ENCODE measurements around the gene SVOP. TPM values are rescaled to one million over a fixed set of nuclear protein-coding genes. Genes with fewer than 3 reads are reported as not detected.

The SVOP gene
- polyA plus RNA-seq, 2 of the 4 experiments (the other 2 are of a cell fraction) = not detected

DNA sequence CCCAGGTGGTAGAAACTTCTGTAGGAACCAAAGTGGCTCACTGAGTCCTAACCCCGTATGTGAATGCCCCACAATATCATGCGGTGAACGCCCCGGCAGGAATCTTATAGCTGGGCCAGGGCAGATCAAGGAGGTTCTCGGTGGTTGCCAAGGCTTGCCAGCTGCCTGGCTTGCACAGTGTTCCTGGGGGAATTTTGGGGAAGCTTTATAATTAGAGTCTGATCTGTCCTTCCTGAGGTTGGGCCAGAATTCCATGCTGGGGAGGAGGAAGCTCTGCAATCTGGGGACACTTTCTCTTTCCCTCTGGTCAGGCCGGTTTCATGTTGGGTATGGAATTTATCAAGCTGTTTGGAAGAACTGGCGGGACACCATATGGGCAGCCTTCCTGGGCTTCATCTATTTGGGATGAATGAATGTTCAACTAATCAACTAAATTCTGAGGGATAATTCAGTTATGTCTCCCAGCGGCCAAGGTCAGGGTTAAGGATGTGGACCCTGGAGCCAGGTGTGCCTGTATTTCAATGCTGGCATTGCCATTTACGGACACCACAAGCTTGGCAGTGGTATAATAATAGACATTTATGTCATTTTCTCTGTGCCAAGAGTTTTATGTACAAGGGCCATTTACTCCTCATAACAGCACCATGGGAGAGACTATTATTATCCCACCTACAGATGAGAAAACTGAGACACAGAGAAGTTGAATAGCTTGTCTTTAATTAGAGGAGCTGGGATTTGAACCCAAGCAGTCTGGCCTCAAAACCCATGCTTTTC lies 54.3 kb downstream of the SVOP start:
- Histone ChIP-seq H3K27ac (no peak overlapping the region), H3K4me2 (no peak overlapping the region), H3K4me1 (no peaks in the 10 kb centered on the region), H3K4me3 (no peak overlapping the region), H3K9me3 (no peaks in the 10 kb centered on the region)
- no peak for ATAC-seq
- ChIA-PET CTCF (interaction anchor here (0.9 to 1.6 kb wide), 6 partner anchors 9 to 277 kb away, joined by 3 to 10 read pairs (median 5); no protein-coding TSS in a partner anchor), POLR2A (no interaction called here)
- no peak for FAIRE-seq
- 80% methylated on average over 9 of the region's 9 CpGs for WGBS (ENCODE audit: missing lambda C conversion rate)
- DNase-seq (ENCODE audit: low read depth in 1 of 2, low spot score in 1 of 2) = no peak
- no peak for TF ChIP-seq MAX (IDR thresholded peaks at IDR 0.05)
- TF ChIP-seq USF2 (IDR thresholded peaks at IDR 0.05) = no peak
- no peak for TF ChIP-seq ESRRA (IDR thresholded peaks at IDR 0.05; ENCODE audit: borderline replicate concordance, low read length)
- no peak for TF ChIP-seq CHD4 (IDR thresholded peaks at IDR 0.05; ENCODE audit: borderline replicate concordance)
- TF ChIP-seq HOXA7 (CRISPR knock-in tag; IDR thresholded peaks at IDR 0.05) = no peak
- no peak for TF ChIP-seq FOSB (CRISPR knock-in tag; IDR thresholded peaks at IDR 0.05)
- no peak for TF ChIP-seq KDM1A (IDR thresholded peaks at IDR 0.05; ENCODE audit: low read depth)
- no peak for TF ChIP-seq POLR2AphosphoS2 (conservative IDR thresholded peaks at IDR 0.05; ENCODE audit: low read length)
- TF ChIP-seq RARB (CRISPR knock-in tag; IDR thresholded peaks at IDR 0.05) = no peak
- TF ChIP-seq HES2 (IDR thresholded peaks at IDR 0.05) = no peak

DNA sequence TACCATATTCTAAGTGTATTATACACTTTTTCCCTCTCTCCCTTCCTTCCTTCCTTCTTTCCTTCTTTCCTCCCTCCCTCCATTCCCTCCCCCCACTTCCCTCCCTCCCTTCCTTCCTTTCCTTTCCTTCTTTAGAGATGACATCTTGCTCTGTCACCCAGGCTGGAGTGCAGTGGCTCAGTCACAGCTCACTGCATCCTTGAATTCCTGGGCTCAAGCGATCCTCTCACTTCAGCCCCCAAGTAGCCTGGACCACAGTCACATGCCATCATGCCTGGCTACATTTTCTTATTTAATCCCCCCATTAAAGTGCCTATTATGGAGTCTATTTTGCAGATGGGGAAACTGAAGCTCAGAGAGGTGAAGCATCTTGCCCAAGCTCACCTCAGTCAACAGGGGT lies 55.0 kb downstream of the SVOP start:
- Histone ChIP-seq H3K4me3 (no peak overlapping the region), H3K4me2 (no peak overlapping the region), H3K4me1 (no peaks in the 10 kb centered on the region), H3K9me3 (no peaks in the 10 kb centered on the region), H3K27ac (no peak overlapping the region)
- ATAC-seq (no peak), FAIRE-seq (no peak), DNase-seq (ENCODE audit: low read depth in 1 of 2, low spot score in 1 of 2) (no peak)
- CTCF ChIA-PET = interaction anchor here (1.1 to 1.6 kb wide), 5 partner anchors 8 to 277 kb away, joined by 3 to 10 read pairs (median 5); no protein-coding TSS in a partner anchor
- whole genome bisulfite sequencing (ENCODE audit: missing lambda C conversion rate) = 60% methylated on average over 1 of the region's 1 CpG
- POLR2A ChIA-PET = no interaction called here
- TF ChIP-seq BHLHE40 (IDR thresholded peaks at IDR 0.05; ENCODE audit: low read depth, low read length) (no peak), RARB (CRISPR knock-in tag; IDR thresholded peaks at IDR 0.05) (no peak), USF2 (IDR thresholded peaks at IDR 0.05) (no peak), NFE2L2 (conservative IDR thresholded peaks at IDR 0.05; ENCODE audit: low read length) (no peak), CBX8 (IDR thresholded peaks at IDR 0.05) (no peak), SMC3 (IDR thresholded peaks at IDR 0.05) (no peak), JUNB (IDR thresholded peaks at IDR 0.05) (no peak), JUN (IDR thresholded peaks at IDR 0.05) (no peak), MAFK (IDR thresholded peaks at IDR 0.05; ENCODE audit: partially characterized antibody) (no peak), MYC (IDR thresholded peaks at IDR 0.05; ENCODE audit: borderline replicate concordance, low read length) (no peak), HDAC2 (IDR thresholded peaks at IDR 0.05) (no peak)
- TF ChIP-seq, protein P1, sequence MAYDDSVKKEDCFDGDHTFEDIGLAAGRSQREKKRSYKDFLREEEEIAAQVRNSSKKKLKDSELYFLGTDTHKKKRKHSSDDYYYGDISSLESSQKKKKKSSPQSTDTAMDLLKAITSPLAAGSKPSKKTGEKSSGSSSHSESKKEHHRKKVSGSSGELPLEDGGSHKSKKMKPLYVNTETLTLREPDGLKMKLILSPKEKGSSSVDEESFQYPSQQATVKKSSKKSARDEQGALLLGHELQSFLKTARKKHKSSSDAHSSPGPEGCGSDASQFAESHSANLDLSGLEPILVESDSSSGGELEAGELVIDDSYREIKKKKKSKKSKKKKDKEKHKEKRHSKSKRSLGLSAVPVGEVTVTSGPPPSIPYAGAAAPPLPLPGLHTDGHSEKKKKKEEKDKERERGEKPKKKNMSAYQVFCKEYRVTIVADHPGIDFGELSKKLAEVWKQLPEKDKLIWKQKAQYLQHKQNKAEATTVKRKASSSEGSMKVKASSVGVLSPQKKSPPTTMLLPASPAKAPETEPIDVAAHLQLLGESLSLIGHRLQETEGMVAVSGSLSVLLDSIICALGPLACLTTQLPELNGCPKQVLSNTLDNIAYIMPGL (CRISPR knock-in tag; IDR thresholded peaks at IDR 0.05; ENCODE audit: borderline replicate concordance) = no peak
